M059J (cell line): Measurements from ENCODE around the gene ALDH1L1. TPM values are rescaled to one million over a fixed set of nuclear protein-coding genes. Genes with fewer than 3 reads are reported as not detected.
A peak's percentile ranks its signal among the peaks of the same experiment; 100 is the strongest.

Experiments
- DNase-seq: peaks from one replicate; pipeline ENCODE4 v3.0.0-alpha.2; 2012; ENCODE audit warnings: low read depth
- total RNA-seq: library from RNA; depleted of rRNA; stranded (reverse); fragments of >200 nt; shearing (Covaris generic); gene quantifications from 2 replicates; pipeline ENCODE4 v1.2.3, GENCODE V29; 2014

Gene ALDH1L1
- total RNA-seq, 1 experiment from 2014 or later, result 1.2 TPM

DNA sequence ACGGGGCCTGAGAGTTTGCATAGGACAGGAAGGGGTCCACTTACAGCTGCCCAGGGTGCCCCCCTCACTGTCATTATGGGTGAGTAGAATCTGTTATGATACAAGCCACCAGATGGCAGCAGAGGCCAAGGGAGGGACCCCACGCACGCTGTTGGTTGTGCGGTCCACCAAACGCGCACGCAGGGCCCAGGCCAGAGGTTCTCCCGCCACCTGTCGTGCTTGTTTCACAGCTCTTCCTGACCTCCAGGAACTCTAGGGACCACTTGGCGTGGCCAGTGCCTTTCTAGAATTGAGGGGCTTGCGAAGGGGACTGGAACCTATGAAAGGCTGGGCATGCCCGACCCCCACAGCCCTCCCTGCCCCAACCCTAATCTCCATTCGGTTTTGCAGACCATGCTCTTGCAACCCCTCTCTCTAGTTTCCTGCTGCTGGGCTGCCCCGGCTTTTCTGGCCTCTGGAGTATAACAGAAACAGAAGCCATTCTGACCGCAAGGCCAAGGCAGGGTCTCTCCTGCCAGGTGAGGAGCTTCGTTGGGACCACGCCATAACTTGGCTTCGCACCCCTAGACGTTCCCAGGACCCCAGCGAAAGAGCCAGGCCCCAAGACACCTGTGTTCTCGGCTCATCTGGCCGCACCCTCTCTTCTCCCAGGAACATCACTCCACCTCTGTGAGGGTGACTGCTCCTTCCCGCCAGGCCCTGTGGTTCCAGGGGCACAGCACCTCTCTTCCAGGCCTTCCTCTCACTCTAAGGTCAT lies 46.0 kb downstream of the ALDH1L1 start:
- DNase-seq, result peak; percentile 48

DNA sequence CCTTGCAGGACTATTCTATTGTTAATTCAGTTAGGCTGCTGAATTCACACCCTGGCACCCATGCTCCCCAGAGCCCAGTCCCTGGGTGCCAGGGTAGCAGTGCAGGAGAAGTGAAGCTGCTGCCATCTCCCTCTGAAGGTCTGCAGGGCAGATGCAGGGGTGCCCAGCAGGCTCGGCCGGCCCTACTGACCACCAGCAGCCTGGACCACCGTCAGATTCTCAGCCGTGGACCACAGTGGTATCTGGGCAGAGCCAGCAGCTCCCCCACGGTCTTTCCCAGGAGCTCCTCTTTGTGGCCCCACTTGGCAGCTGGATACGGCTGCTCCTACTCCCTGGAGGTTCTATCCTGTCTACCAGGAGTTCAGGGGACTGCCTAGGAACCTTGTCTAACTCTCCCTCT lies 46.8 kb downstream of the ALDH1L1 start:
- no peak for DNase-seq

DNA sequence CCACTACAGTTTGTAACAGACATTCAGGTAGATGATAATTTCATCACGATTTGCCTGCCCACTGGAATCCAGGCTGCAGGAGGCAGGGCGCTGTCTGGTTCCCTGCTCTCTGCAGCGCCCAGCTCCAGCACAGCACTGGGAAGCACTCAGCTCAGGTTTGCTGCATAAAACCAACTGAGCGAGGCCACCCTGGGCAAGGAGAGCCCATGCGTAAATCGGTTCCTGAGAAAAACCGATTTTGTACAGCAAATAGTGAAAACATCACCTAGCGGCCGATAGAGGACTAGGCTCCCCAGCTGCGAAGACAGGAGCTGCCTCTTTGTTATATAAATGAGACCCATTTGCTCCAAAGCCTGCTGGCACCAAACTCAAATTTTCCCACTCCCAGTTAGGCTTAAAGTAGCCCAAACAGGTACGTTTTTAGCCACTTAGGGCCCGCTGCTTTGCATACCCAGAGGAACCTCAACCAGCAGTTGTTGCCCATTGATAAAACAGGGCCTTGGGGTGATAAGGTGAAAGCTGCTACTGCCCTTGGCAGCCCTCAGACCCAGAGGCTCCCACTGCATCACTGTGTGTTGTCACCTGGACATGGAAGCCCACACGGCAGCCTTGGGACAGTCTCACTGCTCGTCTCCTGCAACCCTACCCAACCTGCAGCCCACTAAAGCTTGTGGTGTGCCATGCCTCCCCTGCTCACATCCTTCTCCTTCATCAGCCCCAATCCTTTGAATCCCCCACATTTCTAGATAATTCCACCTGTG lies 47.5 kb downstream of the ALDH1L1 start:
- DNase-seq, result no peak

DNA sequence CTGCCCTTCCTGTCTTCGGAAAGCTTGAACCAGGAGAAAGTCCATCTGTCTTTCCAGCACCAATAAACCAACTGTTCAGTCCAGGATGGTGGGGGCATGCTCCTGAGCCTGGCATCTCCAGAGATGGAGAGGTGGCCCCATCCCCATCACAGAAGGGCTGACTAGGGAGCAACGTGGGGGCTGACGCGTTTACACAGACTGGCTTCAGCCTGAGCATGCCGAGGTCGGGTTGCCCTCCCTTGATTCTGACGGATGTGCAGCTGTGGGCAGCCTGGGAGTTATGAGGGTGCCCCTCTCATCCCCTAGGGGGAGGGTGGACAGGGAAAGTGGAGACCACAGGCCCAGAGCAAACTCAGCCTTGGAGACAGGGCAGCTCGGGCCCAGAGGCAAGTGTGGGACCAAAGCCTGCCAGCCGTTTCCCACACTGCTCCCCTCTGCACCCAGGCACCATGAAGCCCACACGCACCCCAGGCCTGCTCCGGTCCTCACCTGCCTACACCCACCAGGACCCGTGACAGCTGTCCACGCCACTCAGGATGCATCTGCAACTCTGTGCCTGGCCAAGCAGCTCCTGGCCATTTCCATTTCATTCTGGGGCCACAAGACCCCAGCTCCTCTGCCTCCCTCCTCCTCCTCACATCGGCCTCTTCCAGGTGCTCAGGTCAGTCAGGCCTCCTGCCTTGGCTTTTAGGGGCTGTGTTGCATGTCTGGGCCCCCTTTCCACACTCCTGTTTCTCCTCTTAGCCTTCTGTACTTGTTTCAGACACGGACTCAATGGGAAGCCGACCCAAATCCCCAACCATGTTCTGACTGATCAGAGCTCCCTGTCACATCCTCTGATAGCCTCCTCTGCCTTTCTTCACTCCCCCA lies 48.3 kb downstream of the ALDH1L1 start:
- no peak for DNase-seq

DNA sequence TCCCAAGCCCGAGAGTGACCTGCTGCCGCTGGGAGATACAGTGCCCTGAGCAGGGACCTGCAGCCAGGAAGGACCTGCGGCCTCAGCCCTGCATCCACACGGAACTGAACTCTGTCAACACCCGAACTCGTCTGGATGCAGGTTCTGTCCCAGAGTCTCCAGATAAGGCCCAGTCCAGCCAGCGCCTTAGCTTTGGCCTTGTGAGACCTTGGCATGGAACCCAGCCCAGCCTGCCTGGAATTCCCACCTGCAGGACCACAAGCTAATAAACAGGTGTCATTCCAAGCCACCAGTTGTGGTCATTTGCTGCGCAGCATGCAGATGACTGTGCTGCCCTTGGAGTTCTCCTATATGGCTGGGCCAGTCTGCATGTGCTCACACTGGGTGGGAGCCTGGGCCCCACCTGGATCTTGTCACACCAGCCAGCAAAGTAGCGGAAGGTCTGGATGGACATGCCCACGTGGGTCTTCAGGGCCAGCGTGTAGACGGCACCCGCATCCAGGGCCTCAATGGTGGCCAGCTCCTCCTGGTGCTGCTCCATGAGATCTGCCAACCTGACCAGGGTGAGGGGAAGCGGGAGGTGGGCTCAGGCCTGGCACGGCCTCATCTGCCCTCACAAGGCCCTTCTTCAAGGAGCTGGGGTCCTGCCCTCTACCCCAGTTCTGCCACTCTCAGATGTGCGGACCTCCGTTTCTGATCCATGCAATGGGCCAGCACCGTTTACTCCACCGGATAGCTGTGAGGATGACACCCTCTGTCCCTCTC lies 49.2 kb downstream of the ALDH1L1 start:
- no peak for DNase-seq

DNA sequence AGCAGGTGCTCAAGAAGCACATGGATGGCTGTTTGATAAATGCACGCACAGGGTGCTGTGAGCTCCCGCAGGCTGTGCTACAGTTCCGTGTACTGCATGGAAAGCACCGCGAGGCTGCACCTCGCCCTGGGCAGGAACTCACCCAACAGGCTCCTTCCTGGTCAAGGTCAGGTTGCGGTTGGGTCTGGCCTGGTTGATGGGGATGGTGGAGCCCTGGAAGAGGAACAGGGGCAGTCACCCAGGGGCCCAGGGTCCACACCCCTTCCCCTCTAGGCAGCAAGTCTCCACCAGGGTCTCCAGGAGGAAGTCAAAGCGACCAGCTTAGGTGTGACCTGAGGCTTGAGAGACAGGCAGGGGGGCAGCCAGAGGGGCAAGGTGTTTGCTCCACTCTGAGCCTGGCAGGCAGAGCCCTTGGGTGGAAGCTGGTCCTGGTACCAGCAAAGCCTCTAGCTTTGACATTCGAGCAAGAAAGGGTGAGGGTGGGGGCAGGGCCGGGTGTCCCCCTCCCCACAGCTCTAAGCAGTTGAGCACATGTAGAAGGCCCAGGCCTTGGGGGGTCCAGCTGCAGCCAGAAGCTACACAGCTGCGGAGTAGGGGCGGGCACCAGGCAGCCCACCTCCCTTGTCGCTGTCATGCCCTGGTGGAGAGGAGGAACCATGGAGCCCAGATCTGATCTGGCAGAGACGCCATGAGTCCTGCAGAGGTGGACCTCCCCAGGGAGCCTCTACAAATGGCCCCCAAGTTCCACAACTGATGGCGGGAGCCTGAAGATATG lies 50.1 kb downstream of the ALDH1L1 start:
- DNase-seq, result no peak

DNA sequence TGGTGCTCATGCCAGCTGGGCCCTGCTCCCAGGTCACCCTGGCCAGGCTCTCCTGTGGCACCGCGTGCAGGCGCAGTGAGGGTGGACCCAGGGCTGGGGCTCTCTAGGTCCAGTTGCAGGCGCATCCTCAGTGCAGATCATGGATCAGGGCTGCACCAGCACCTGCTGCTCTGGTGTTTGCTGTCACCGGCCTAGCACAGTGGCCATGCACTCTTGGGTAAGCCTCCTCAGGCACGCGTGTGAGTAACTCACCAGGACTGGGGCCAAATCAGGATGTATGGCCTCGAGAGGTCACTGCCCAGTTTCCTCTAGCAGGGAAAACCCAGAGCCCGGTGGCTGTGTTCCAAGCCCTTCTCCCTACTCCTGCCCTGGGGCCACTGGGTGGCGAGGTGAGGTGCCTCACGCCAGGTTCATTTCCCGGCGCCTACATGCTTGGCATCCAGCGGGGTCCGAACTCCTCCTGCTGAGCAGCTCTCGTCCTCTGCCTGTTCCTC lies 50.9 kb downstream of the ALDH1L1 start:
- DNase-seq, result peak; percentile 98

DNA sequence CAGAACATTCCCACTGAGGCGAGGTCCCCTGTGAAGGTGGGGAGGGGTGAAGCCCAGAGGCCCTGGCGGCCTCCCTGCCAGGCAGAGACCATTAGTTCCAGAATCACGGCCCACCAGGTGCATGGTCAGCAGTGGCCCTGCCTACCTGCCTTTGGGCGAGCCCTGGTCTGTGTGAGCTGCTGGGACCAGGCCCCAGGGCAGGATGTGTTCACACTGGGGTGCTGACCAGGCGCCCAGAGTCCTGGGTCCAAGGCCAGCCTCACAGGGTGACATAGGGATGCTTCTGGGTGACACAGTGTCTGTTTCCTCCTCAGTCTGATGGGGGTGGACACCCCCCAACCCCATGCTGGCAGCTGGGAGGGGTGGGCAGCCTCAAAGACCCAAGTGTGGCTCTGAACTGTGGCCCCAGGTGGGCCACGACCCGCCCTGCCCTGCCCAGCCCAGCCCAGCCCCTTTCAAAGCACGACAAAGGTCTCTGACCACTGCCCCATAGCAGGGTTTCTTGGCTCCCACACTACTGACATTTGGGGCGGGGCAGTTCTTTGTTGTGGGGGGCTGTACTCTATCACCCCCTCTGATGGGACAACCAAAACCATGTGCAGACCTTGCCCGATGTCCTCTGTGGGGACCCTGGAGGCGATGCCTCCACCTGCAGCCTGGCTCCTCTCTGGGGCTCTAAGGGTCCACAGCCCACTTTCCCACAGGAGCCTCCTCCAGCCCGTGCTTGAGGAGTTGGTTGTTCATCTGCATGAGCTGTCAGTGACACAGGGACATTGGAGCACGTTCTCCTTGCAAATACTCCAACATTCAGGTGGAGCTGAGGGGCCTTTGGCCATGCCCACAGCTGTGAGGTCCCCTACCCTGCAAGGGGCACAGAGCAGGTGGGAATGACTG lies 51.6 kb downstream of the ALDH1L1 start:
- DNase-seq, result no peak

DNA sequence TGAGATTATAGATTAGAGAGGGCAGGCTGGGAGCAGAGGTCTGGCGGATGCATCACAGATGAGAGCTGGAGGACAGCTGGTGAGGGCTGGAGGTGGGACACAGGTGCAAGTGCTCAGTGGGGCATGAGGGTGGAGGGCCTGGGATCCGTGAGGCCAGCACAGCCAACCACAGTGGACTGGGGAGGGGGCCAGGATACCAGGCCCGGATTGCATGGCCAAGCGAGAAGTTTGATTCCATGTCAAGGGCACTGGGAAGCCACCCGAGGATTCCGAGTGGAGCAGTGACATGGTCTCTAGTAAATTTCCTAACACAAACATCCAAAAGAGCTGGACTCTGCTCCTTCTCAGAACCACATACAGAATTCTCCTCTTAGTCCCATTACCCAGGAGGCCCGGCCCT lies 52.5 kb downstream of the ALDH1L1 start:
- no peak for DNase-seq

DNA sequence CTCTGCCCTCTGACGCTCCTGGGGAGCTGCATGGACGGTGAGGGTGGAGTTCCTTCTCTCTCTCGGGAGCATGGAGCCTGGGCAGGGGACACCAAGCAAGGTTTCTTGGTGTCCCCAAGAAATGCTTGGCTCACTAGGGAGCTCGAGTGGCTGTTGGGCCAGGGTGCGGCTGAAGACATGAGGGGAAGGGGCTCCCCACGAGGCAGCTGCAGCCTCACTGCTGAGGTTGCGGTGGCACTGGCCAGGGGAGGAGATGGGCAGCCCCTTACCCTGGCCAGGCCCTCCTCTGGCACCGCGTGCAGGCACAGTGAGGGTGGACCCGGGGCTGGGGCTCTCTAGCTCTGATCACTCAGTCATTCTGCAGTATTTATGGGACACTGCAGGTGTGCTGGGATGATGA lies 52.9 kb downstream of the ALDH1L1 start:
- no peak for DNase-seq

DNA sequence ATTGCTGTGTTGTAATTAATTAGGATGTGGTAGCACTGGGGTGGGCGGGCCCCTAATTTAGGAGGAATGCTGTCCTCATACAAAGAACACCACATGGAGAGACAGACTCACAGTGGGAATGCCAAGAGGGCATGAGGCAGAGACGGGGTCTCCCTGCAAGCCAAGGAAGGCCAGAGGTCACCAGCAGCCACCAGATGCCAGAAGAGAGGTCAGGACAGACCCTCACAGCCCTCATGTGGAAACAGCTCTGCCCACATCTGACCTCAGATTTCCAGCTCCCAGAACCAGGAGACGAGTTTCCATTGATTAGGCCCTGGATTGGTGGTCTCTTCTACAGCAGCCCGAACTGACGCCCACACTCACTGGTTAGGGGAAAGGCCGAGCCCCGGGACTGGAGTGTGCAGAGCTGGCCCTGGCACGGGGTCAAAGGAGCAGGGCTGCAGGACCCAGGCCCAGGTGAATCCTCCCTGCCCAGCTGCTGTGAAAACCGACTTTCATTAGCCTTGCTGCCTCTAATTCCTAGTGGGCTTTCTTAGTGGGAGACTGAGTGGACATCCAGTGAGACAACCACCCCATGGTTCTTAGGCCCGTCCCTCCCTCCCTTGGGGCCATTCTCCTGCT lies 53.5 kb downstream of the ALDH1L1 start:
- DNase-seq, result no peak

DNA sequence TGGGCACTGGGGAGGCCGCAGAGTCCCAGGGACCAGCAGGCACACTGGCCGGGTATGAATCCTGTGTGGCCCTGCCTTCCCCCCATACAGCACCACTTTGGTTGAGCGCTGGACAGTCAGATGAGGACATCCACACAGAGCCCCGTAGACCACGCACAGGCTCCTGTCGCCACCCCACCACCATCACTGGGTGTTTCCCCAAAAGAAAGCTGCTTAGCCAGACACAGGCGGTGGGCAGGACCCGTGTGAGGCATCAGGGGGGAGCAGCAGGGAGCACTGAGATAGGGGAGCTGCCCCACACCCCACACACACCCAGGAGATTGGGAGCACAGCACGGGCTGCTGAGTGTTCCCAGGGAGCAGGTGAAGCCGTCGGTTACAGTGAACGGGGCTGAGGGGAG lies 54.1 kb downstream of the ALDH1L1 start:
- no peak for DNase-seq

DNA sequence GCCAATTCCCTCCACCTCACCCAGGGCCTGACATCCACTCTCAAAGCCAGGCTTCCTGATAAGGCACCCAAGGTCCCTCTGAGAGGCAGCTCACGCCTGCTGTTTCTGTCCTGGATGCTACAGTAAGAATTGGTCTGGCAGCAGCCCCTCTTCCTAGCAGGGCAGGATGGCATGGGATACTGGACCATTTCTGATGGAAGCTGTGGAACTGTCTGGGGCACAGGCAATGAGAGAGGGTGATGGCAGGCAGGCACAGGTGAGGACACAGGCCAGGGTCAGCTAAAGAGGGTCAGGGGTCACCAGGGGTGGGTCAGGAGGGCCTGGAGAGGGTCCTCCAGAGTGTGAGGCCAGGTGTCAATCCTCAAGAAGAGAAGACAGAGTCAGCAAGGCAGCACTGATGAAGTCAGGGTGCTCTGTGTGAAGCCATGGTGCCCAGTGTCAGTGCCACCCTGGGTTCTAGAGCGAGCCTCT lies 54.6 kb downstream of the ALDH1L1 start:
- DNase-seq, result no peak

DNA sequence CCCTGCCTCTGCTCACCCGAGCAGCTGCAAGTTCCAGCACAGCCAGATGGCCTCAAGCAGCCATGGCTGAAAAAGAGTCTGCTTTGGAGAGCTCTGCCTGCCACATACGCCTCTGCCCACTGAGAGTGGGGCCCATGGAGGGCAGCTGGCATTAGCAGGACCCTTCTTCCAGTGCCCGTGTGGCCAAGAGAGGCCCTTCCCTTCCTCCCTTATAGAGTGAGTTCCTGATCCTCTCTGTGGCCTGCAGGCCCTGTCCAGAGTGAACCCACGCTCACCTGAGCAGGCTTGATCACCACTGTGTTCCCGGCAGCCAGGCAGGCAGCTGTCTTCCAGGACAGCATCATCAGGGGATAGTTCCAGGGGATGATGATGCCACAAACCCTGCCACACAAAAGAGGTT lies 55.0 kb downstream of the ALDH1L1 start:
- no peak for DNase-seq

DNA sequence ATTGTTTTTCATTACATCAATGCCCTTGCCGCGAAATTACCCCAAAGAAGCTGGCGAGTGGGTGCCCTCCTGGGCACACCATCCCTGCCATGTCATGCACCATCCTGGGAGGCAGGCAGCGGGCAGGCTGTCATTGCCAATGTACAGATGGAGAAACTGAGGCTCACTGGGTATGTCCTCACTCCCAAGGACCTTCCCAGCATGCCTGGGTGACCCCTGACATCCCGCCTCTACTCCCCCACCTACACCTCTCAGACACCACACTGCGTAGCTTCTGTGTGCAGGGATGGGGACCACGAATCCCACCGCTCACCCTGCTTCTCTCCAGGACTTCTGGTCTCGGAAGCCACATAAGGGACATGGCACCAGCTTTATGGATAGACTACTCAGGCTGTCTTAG lies 55.5 kb downstream of the ALDH1L1 start:
- DNase-seq, result no peak

DNA sequence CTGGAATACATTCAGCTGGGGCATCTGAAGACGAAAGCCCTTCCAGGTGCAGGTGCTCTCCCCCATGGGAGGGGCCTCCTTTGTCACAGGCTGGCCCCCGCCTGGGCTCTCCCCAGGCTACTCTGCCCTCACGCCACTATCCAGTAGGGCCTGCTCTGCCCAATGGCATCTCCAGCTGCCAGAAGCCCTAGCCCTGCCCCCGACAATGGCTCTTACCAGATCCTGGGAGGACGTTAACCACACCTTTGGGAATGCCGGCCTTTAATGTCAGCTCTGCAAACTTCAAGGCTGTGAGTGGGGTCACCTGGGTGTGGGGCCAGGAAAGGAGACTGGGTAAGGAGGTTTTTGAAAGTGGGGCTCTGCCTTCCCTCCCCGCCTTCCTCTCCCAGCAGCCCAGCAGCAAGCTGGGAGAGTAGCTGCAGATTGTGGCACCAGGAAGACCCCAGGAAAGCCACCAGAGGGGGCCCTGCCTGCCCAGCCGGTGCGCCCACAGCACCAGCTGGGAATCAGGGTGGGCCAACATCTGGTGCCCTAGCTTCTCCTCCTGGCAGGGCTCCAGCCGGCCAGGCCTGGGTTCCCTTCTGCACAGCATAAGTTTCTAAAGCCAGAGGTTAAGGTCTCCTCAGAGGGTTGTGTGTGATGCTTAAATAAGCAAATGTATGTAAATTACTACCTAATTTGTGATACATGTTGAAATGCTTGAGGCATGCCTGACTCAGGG lies 56.1 kb downstream of the ALDH1L1 start:
- no peak for DNase-seq

DNA sequence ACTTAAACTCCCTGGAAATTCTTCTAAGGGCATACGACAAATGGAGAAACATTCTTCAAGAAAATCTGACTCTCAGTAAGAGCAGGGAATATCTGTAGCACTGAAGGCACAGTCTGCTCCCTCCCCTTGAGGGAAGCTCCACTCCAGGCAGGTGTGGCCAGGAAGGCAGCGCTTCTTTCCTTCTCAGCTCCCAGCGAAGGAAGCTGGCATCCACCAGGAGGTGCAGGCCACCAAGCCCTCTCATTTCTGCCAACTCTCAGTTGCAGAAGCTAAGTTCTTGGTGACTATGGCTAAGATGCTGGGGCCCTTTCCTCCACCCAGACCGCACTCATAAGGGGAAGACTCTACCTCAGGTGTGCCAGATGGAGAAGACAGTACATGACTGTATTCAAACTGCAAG lies 58.8 kb downstream of the ALDH1L1 start:
- no peak for DNase-seq

DNA sequence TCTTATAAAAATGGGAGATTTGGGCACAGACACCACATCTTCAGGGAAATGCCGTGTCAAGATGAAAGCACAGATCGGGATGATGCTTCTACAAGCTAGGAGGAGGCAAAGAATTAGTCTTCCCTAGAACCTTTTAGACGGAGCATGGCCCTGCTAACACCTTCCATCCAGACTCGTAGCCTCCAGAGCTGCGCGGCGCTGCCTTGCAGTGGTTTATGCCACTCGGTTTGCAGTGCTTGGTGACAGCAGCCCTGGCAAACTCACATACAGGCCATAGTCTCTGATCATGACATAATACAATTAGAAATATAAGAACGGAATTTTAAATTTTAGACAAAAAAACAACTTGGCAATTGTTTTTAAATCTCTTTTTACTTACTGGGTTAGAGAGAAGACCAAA lies 59.3 kb downstream of the ALDH1L1 start:
- DNase-seq, result no peak
